ENCODE data around the gene HCAR3. TPM values are rescaled to one million over a fixed set of nuclear protein-coding genes. Genes with fewer than 3 reads are reported as not detected.
A peak's percentile ranks its signal among the peaks of the same experiment; 100 is the strongest.

Gene HCAR3
- total RNA-seq, 2 experiments from 2014 or later = not detected

GRCh38 chr12:122738571-122738970 lies 22.0 kb upstream of the HCAR3 start:
- Mint-ChIP-seq H3K4me1 (ENCODE audit: low read depth) (peaks cover 11% of the 10 kb centered on the region), H3K36me3 (ENCODE audit: low read depth) (no peaks in the 10 kb centered on the region), H3K4me3 (no peak overlapping the region), H3K27me3 (no peaks in the 10 kb centered on the region), H3K27ac (no peak overlapping the region), H3K9me3 (no peaks in the 10 kb centered on the region)
- ChIA-PET POLR2A (no interaction called here), CTCF (interaction anchor here (1.4 kb wide), 1 partner anchor 100 kb away, joined by 3 read pairs; no protein-coding TSS in a partner anchor)
- TF ChIP-seq CTCF (IDR thresholded peaks at IDR 0.05) = no peak
- DNase-seq (no peak), ATAC-seq (no peak)
- intact Hi-C loops (cut with micrococcal nuclease) = no loop called here

- ATAC-seq = no peak
- H3K4me1 Mint-ChIP-seq (ENCODE audit: low read depth) = peaks cover 48% of the 10 kb centered on the region
- peak overlapping the region; percentile 83 for H3K27ac Mint-ChIP-seq
- H3K36me3 Mint-ChIP-seq (ENCODE audit: low read depth) = peaks cover 2% of the 10 kb centered on the region
- H3K9me3 Mint-ChIP-seq = peaks cover 4% of the 10 kb centered on the region
- intact Hi-C loops (cut with micrococcal nuclease) = loop anchor here (5.0 kb wide), 1 partner anchor 85 kb away; no protein-coding TSS in a partner anchor
- DNase-seq = no peak
- peaks cover 3% of the 10 kb centered on the region for H3K27me3 Mint-ChIP-seq
- POLR2A ChIA-PET = interaction anchor here (0.7 kb wide), 1 partner anchor 20 kb away, joined by 5 read pairs; the partner anchor contains the start of gene DENR
- H3K4me3 Mint-ChIP-seq = no peak overlapping the region
- TF ChIP-seq CTCF (IDR thresholded peaks at IDR 0.05) = no peak
- CTCF ChIA-PET = interaction anchor here (1.0 kb wide), 1 partner anchor 61 kb away, joined by 3 read pairs; no protein-coding TSS in a partner anchor
Observed at GRCh38 chr12:122732611-122733010, 16.0 kb upstream of the HCAR3 start.

- peaks cover 2% of the 10 kb centered on the region for H3K36me3 Mint-ChIP-seq (ENCODE audit: low read depth)
- intact Hi-C loops (cut with micrococcal nuclease) = loop anchor here (5.0 kb wide), 1 partner anchor 85 kb away; no protein-coding TSS in a partner anchor
- no peak overlapping the region for H3K4me3 Mint-ChIP-seq
- ChIA-PET POLR2A (interaction anchor here (0.7 kb wide), 1 partner anchor 20 kb away, joined by 5 read pairs; the partner anchor contains the start of gene DENR), CTCF (no interaction called here)
- TF ChIP-seq CTCF (IDR thresholded peaks at IDR 0.05) = no peak
- H3K27ac Mint-ChIP-seq = peak overlapping the region; percentile 83
- H3K9me3 Mint-ChIP-seq = peaks cover 4% of the 10 kb centered on the region
- DNase-seq = peak; percentile 47
- peaks cover 48% of the 10 kb centered on the region for H3K4me1 Mint-ChIP-seq (ENCODE audit: low read depth)
- no peak for ATAC-seq
- peaks cover 3% of the 10 kb centered on the region for H3K27me3 Mint-ChIP-seq
Observed at GRCh38 chr12:122732170-122732569, 15.6 kb upstream of the HCAR3 start.

GRCh38 chr12:122730215-122731014 lies 13.8 kb upstream of the HCAR3 start, which contains the start of gene HCAR1:
Gene HCAR1 (minus strand): TSS chr12:122730844. CDS start chr12:122730339, 505 bp downstream.
- Mint-ChIP-seq H3K4me1 (ENCODE audit: low read depth) (peaks cover 58% of the 10 kb centered on the region), H3K27ac (peak within 1 kb of the TSS; percentile 53), H3K4me3 (peak within 1 kb of the TSS; percentile 1), H3K27me3 (peaks cover 3% of the 10 kb centered on the region), H3K9me3 (peaks cover 4% of the 10 kb centered on the region), H3K36me3 (ENCODE audit: low read depth) (peaks cover 2% of the 10 kb centered on the region)
- ATAC-seq = peak; percentile 80
- peak; percentile 85 for DNase-seq
- TF ChIP-seq CTCF (IDR thresholded peaks at IDR 0.05) = no peak
- intact Hi-C loops (cut with micrococcal nuclease) = loop anchor here (5.0 kb wide), 1 partner anchor 83 kb away; no protein-coding TSS in a partner anchor
- POLR2A ChIA-PET = interaction anchor here (0.6 to 1.4 kb wide), 3 partner anchors 24 to 712 kb away, joined by 3 read pairs; partner anchors contain the start of genes KNTC1 and RSRC2
- CTCF ChIA-PET = interaction anchor here (1.3 kb wide), 1 partner anchor 18 kb away, joined by 3 read pairs; no protein-coding TSS in a partner anchor

Measured in activated CD8-positive, alpha-beta T cell treated with anti-CD3 and anti-CD28 coated beads for 36 hours (primary cell).